K562 (cell line): ENCODE results near the gene ACOT13. TPM values are rescaled to one million over a fixed set of nuclear protein-coding genes. Genes with fewer than 3 reads are reported as not detected.
"Not testable (repeated sequence)": the region's sequence is repeated elsewhere in the genome, so short reads cannot be mapped to it uniquely, and the experiment has no call there.

Source experiments
- ATAC-seq: fragments of 200-7000 bp; cut with Tn5 transposase; 3 replicates; pipeline ENCODE4 v1.9.1; 2020; ENCODE audit warnings: moderate library complexity
- BruUV-seq: library from RNA; stranded (reverse); fragments of 400-500 nt; replicated peaks from 2 replicates; lab custom pipeline; 2021; lab: Mats Ljungman, UMichigan
- CTCF ChIA-PET: fragments of 300-600 bp; formaldehyde crosslinking; extraction: SDS; loops from one replicate; lab custom pipeline; 2021; ENCODE audit warnings: low intra/inter-chr PET ratio; lab: Yijun Ruan, JAX
- POLR2A ChIA-PET: fragments of 300-600, 350-650 bp; sonication (Branson Sonifier 250); formaldehyde crosslinking; extraction: SDS; loops from one replicate; lab custom pipeline; 2021; ENCODE audit warnings: antibody characterized with exemption, inconsistent platforms; lab: Yijun Ruan, JAX
- DNase-seq, 4 experiments: peaks; one replicate each; pipeline versions ENCODE4 v3.0.0 to v3.0.0-alpha.2; 2011 to 2018; ENCODE audit warnings: low spot score in 3 of 4, mixed read lengths in 3 of 4; ENCODE audit errors: extremely low read depth in 1 of 4
- FAIRE-seq: peaks from 2 replicates; lab custom pipeline; 2011; peaks lifted over from hg19 to GRCh38; lab: Jason Lieb, UNC
- H2AFZ ChIP-seq: 2 replicates; pipeline ENCODE4 v1.6.0; 2011; ENCODE audit warnings: low read depth, low read length, control low read depth, inconsistent platforms
- H3K27ac ChIP-seq: fragments of 200-600 bp; 3 replicates; pipeline ENCODE4 v1.8.0; 2011; ENCODE audit warnings: low read depth, mild to moderate bottlenecking, control low read depth, inconsistent platforms, low read length, moderate library complexity, mixed read lengths; ENCODE audit errors: extremely low read depth
- H3K27me3 ChIP-seq, 2 experiments: fragments of 300-600 bp in 1 of 2; 2 replicates in 1 of 2; 3 replicates in 1 of 2; pipeline versions ENCODE4 v1.6.0 to v1.8.0; 2011; ENCODE audit warnings: inconsistent platforms in 2 of 2, low read length in 2 of 2, mild to moderate bottlenecking in 1 of 2, mixed read lengths in 1 of 2, moderate library complexity in 1 of 2; ENCODE audit not compliant: control insufficient read depth in 2 of 2, insufficient read depth in 2 of 2
- H3K36me3 ChIP-seq: fragments of 300-600 bp; 3 replicates; pipeline ENCODE4 v1.8.0; 2011; ENCODE audit warnings: mild to moderate bottlenecking, low read length, inconsistent platforms; ENCODE audit not compliant: control insufficient read depth, insufficient read depth
- H3K4me1 ChIP-seq, 2 experiments: fragments of 200-600 bp in 1 of 2; replicated peaks in 1 of 2; 2 replicates in 1 of 2; 3 replicates in 1 of 2; pipeline versions ENCODE4 v1.5.1 to v1.8.0; 2011; ENCODE audit warnings: inconsistent platforms in 2 of 2, low read length in 2 of 2, mild to moderate bottlenecking in 1 of 2, mixed read lengths in 1 of 2, moderate library complexity in 1 of 2; ENCODE audit not compliant: control insufficient read depth in 2 of 2, insufficient read depth in 2 of 2
- H3K4me2 ChIP-seq: 2 replicates; pipeline ENCODE4 v1.6.1; 2011; ENCODE audit warnings: low read length, control low read depth, inconsistent platforms, mixed read lengths; ENCODE audit not compliant: insufficient read depth
- H3K4me3 ChIP-seq: fragments of 200-600 bp; sonication (generic), shearing (Covaris generic); 2 replicates; pipeline ENCODE4 v1.5.1; 2016; ENCODE audit warnings: control low read depth, inconsistent platforms
- H3K79me2 ChIP-seq: fragments of 200-600 bp; 3 replicates; pipeline ENCODE4 v1.8.0; 2011; ENCODE audit warnings: low read length, inconsistent platforms; ENCODE audit not compliant: control insufficient read depth, insufficient read depth
- H3K9ac ChIP-seq, 2 experiments: 2 replicates each; pipeline versions ENCODE4 v1.6.0 to v1.6.1; 2011; ENCODE audit warnings: low read depth in 2 of 2, low read length in 2 of 2, control low read depth in 1 of 2, inconsistent platforms in 1 of 2, mild to moderate bottlenecking in 1 of 2, mixed read lengths in 1 of 2; ENCODE audit not compliant: insufficient read depth in 1 of 2
- H3K9me1 ChIP-seq: one replicate; pipeline ENCODE4 v1.6.0; 2011; ENCODE audit warnings: inconsistent platforms, mild to moderate bottlenecking, low read length, moderate library complexity; ENCODE audit not compliant: control insufficient read depth, insufficient read depth
- H3K9me3 ChIP-seq: replicated peaks from 2 replicates; pipeline ENCODE4 v1.5.1; 2011; ENCODE audit warnings: low read depth, low read length, inconsistent platforms; ENCODE audit not compliant: control insufficient read depth, insufficient read depth
- H4K20me1 ChIP-seq: replicated peaks from 2 replicates; pipeline ENCODE4 v1.6.1; 2011; ENCODE audit warnings: low read length, inconsistent platforms, mixed read lengths; ENCODE audit not compliant: control insufficient read depth, insufficient read depth
- DMBX1 ChIP-seq: fragments of 250-450 bp; sonication (Bioruptor Pico); IDR thresholded peaks from 2 replicates; pipeline ENCODE4 v1.8.0; 2022; ENCODE audit warnings: inconsistent platforms, mild to moderate bottlenecking, moderate library complexity, borderline replicate concordance
- NR4A1 ChIP-seq, 2 experiments: fragments of 250-450 bp in 1 of 2; fragments of 450-650 bp in 1 of 2; sonication (Bioruptor Pico) in 1 of 2; IDR thresholded peaks; 2 replicates each; pipeline versions ENCODE4 v1.4.0 to v1.6.1; 2016 to 2020; ENCODE audit warnings: mild to moderate bottlenecking in 2 of 2, missing compliant biosample characterization in 1 of 2, missing genetic modification characterization in 1 of 2, moderate library complexity in 1 of 2
- PTRF ChIP-seq: fragments of 450-650 bp; IDR thresholded peaks from 2 replicates; pipeline ENCODE4 v1.6.1; 2016; ENCODE audit warnings: mild to moderate bottlenecking, missing genetic modification characterization, missing compliant biosample characterization
- PTTG1 ChIP-seq: fragments of 450-650 bp; IDR thresholded peaks from 2 replicates; pipeline ENCODE4 v1.6.1; 2016; ENCODE audit warnings: low read depth, mild to moderate bottlenecking, missing genetic modification characterization, missing compliant biosample characterization
- WGBS: fragments of 100-300 bp; shearing (Covaris generic); methylation state at CpG from one replicate; pipeline ENCODE4 v1.1.6; 2016; ENCODE audit warnings: low coverage, mixed read lengths; ENCODE audit not compliant: insufficient coverage; ENCODE audit errors: missing lambda C conversion rate; 5-methylcytosine and 5-hydroxymethylcytosine counted together
- in situ Hi-C: fragments of 300-500 bp; cut with MboI; formaldehyde crosslinking; loops from 4 replicates; pipeline ENCODE4 v1.15.0; 2018; ENCODE audit warnings: inconsistent platforms, mixed read lengths
- intact Hi-C: fragments of 100-400 bp; cut with micrococcal nuclease; formaldehyde crosslinking; loops from 2 replicates; pipeline ENCODE4 v1.14.2; 2022
- polyA plus RNA-seq, 8 experiments: library from polyadenylated mRNA; depleted of rRNA in 4 of 8; stranded (reverse) in 5 of 8; unstranded in 3 of 8; fragments of >200 nt; fragmentation: Nextera tagmentation in 2 of 8; fragmentation: Illumina TruSeq in 1 of 8; extraction: Ambion mirVana in 2 of 8; extraction: Trizol in 1 of 8; gene quantifications; 2 replicates each; pipeline versions ENCODE4 v1.2.1 to v1.2.3, GENCODE V29; 2011 to 2014; ENCODE audit warnings: inconsistent platforms in 1 of 8, missing spikeins in 1 of 8
- total RNA-seq, 7 experiments: library from RNA; depleted of rRNA in 6 of 7; stranded (reverse); fragments of >200 nt in 6 of 7; fragmentation: Illumina TruSeq in 2 of 7; extraction: Trizol in 2 of 7; gene quantifications; 2 replicates each; pipeline versions ENCODE4 v1.2.1 to v1.2.3, GENCODE V29; 2011 to 2021; ENCODE audit warnings: low replicate concordance in 1 of 7
- TF ChIP-seq, protein P1 (sequence below): fragments of 450-650 bp; IDR thresholded peaks from 2 replicates; pipeline ENCODE4 v1.6.1; 2017; ENCODE audit warnings: antibody characterized with exemption, mild to moderate bottlenecking

The ACOT13 gene
- total and polyA plus RNA-seq, 9 of the 15 experiments (the other 6 are each of a cell fraction or from before 2014, with no cell fraction given), result 14.1 to 129 (median 65.7) TPM

DNA sequence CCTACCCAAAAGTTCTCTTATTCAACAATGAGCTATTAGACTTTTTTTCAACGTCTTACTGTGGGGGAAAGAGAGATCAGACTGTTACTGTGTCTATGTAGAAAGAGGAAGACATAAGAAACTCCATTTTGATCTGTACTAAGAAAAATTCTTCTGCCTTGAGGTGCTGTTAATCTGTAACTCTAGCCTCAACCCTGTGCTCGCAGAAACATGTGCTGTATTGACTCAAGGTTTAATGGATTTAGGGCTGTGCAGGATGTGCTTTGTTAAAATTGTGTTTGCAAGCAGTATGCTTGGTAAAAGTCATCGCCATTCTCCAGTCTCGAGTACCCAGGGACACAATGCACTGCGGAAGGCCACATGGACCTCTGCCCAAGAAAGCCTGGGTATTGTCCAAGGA lies 5.1 kb upstream of the ACOT13 start:
- H4K20me1 ChIP-seq; H3K4me3 ChIP-seq; DNase-seq; H2AFZ ChIP-seq; H3K27ac ChIP-seq; CTCF ChIA-PET; BruUV-seq; H3K9me3 ChIP-seq; H3K4me2 ChIP-seq; H3K9ac ChIP-seq; in situ Hi-C loops; FAIRE-seq; H3K27me3 ChIP-seq; intact Hi-C loops; H3K9me1 ChIP-seq; ATAC-seq; TF ChIP-seq NR4A1 (CRISPR knock-in tag; IDR thresholded peaks at IDR 0.05): not testable (repeated sequence)
- Histone ChIP-seq H3K79me2 (peaks cover 44% of the 10 kb centered on the region), H3K4me1 (peaks cover 3 to 28% of the 10 kb centered on the region in 2 experiments; a peak in 3 of 5 replicates), H3K36me3 (peaks cover 55% of the 10 kb centered on the region)
- POLR2A ChIA-PET, result interaction anchor here (0.6 kb wide), 1 partner anchor 19 kb away, joined by 3 read pairs; no protein-coding TSS in a partner anchor
- TF ChIP-seq DMBX1 (CRISPR knock-in tag), result 0 out of 2 replicates have a peak, but pooled peaks have one; percentile 7
- peak; percentile 55; the same call in 1 of the 2 replicates for TF ChIP-seq PTRF (tag)
- TF ChIP-seq PTTG1, result 0 out of 2 replicates have a peak, but pooled peaks have one; percentile 50
- TF ChIP-seq NR4A1 (tag; IDR thresholded peaks at IDR 0.05), result 0 out of 2 replicates have a peak, but pooled peaks have one; percentile 52
- TF ChIP-seq, protein P1, sequence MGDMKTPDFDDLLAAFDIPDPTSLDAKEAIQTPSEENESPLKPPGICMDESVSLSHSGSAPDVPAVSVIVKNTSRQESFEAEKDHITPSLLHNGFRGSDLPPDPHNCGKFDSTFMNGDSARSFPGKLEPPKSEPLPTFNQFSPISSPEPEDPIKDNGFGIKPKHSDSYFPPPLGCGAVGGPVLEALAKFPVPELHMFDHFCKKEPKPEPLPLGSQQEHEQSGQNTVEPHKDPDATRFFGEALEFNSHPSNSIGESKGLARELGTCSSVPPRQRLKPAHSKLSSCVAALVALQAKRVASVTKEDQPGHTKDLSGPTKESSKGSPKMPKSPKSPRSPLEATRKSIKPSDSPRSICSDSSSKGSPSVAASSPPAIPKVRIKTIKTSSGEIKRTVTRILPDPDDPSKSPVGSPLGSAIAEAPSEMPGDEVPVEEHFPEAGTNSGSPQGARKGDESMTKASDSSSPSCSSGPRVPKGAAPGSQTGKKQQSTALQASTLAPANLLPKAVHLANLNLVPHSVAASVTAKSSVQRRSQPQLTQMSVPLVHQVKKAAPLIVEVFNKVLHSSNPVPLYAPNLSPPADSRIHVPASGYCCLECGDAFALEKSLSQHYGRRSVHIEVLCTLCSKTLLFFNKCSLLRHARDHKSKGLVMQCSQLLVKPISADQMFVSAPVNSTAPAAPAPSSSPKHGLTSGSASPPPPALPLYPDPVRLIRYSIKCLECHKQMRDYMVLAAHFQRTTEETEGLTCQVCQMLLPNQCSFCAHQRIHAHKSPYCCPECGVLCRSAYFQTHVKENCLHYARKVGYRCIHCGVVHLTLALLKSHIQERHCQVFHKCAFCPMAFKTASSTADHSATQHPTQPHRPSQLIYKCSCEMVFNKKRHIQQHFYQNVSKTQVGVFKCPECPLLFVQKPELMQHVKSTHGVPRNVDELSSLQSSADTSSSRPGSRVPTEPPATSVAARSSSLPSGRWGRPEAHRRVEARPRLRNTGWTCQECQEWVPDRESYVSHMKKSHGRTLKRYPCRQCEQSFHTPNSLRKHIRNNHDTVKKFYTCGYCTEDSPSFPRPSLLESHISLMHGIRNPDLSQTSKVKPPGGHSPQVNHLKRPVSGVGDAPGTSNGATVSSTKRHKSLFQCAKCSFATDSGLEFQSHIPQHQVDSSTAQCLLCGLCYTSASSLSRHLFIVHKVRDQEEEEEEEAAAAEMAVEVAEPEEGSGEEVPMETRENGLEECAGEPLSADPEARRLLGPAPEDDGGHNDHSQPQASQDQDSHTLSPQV, result peak; percentile 80
- WGBS, result 83% methylated on average over 5 of the region's 5 CpGs
